ENCODE results near the gene TMEM254. TPM values are rescaled to one million over a fixed set of nuclear protein-coding genes. Genes with fewer than 3 reads are reported as not detected.

The TMEM254 gene
- total and polyA plus RNA-seq, 2 experiments from 2014 or later = 17.1 to 29.6 TPM

DNA sequence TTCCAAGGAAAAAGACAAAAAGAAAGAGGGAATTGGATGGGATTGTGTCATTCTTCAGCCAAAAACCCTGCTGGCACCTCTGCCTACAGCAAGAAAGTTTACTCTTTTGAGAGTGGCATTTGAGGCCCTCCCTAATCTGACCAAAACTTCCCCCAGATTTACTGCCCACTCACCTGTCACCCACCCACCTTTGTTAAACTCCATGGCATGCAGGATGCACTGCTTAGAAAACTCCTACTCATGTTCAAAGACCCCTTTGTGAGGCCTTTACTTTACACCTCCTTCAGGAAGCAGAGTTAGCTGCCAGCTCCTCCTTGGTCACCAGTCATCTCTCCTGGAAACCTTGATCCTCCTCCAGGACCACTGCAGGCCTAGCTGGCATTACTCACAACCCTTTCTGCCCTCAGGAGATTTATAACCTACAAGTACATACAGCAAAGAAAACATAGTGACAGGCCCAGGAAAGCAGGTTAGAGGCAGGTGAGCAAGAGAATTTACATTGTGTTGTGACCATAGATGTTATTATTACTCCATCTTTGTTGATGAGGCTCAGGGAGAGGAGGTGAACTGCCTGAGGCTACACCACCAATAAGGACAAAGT is 43.7 kb downstream of the TMEM254 start:
- H4K20me1 ChIP-seq (ENCODE audit: insufficient read depth, poor library complexity, severe bottlenecking) = no peaks in the 10 kb centered on the region
- DNase-seq (ENCODE audit: low spot score) = no peak
- no peak overlapping the region for H3K4me2 ChIP-seq
- no peaks in the 10 kb centered on the region for H3K9me2 ChIP-seq (replicated peaks; ENCODE audit: insufficient read depth)
- no peaks in the 10 kb centered on the region for H3K9me3 ChIP-seq (ENCODE audit: low read depth)
- H3K4me3 ChIP-seq = no peak overlapping the region
- no peak overlapping the region for H3K27ac ChIP-seq
- no peaks in the 10 kb centered on the region for H3K79me2 ChIP-seq
- no peak for TF ChIP-seq EZH2phosphoT487 (IDR thresholded peaks at IDR 0.05; ENCODE audit: low read depth, severe bottlenecking, unreplicated experiment)
- TF ChIP-seq, protein P1, sequence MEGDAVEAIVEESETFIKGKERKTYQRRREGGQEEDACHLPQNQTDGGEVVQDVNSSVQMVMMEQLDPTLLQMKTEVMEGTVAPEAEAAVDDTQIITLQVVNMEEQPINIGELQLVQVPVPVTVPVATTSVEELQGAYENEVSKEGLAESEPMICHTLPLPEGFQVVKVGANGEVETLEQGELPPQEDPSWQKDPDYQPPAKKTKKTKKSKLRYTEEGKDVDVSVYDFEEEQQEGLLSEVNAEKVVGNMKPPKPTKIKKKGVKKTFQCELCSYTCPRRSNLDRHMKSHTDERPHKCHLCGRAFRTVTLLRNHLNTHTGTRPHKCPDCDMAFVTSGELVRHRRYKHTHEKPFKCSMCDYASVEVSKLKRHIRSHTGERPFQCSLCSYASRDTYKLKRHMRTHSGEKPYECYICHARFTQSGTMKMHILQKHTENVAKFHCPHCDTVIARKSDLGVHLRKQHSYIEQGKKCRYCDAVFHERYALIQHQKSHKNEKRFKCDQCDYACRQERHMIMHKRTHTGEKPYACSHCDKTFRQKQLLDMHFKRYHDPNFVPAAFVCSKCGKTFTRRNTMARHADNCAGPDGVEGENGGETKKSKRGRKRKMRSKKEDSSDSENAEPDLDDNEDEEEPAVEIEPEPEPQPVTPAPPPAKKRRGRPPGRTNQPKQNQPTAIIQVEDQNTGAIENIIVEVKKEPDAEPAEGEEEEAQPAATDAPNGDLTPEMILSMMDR (IDR thresholded peaks at IDR 0.05; ENCODE audit: poor library complexity) = no peak
- TF ChIP-seq EZH2 (IDR thresholded peaks at IDR 0.05; ENCODE audit: borderline replicate concordance) = no peak
- no peaks in the 10 kb centered on the region for H3K27me3 ChIP-seq
- H3K36me3 ChIP-seq (replicated peaks; ENCODE audit: insufficient read depth, low read depth) = no peaks in the 10 kb centered on the region
- H3K4me1 ChIP-seq (ENCODE audit: insufficient read depth) = no peaks in the 10 kb centered on the region
- no peak overlapping the region for H2AFZ ChIP-seq

DNA sequence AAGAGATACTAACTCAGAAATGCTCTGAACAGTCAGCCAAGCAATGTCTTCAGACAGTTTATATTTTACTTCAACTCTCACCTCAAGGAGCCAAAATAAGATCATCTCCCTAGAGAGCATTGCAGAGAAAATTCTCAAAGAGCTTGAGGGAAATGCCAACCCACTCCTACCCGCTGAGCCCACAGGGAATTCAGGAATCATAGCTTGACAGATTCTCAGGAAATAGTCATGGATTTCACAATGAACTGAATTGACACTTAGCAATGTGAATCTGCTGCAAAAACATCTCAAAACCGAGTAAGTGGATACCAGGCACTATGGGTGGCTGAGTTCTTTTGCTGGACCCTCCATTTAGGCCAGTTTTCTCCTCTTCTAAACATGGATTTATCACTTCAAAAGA is 44.3 kb downstream of the TMEM254 start:
- Histone ChIP-seq H2AFZ (no peak overlapping the region), H3K9me3 (ENCODE audit: low read depth) (no peaks in the 10 kb centered on the region), H3K4me3 (no peak overlapping the region), H3K4me1 (ENCODE audit: insufficient read depth) (no peaks in the 10 kb centered on the region), H3K36me3 (replicated peaks; ENCODE audit: insufficient read depth, low read depth) (no peaks in the 10 kb centered on the region), H3K9me2 (replicated peaks; ENCODE audit: insufficient read depth) (no peaks in the 10 kb centered on the region), H3K27ac (no peak overlapping the region), H3K79me2 (no peaks in the 10 kb centered on the region), H3K27me3 (no peaks in the 10 kb centered on the region), H4K20me1 (ENCODE audit: insufficient read depth, poor library complexity, severe bottlenecking) (no peaks in the 10 kb centered on the region), H3K4me2 (no peak overlapping the region)
- DNase-seq (ENCODE audit: low spot score) = no peak
- TF ChIP-seq, protein P1 (IDR thresholded peaks at IDR 0.05; ENCODE audit: poor library complexity) = no peak
- TF ChIP-seq EZH2 (IDR thresholded peaks at IDR 0.05; ENCODE audit: borderline replicate concordance) (no peak), EZH2phosphoT487 (IDR thresholded peaks at IDR 0.05; ENCODE audit: low read depth, severe bottlenecking, unreplicated experiment) (no peak)
- 84% methylated on average over 2 of the region's 2 CpGs for WGBS (ENCODE audit: low lambda C conversion rate, missing lambda C conversion rate)

DNA sequence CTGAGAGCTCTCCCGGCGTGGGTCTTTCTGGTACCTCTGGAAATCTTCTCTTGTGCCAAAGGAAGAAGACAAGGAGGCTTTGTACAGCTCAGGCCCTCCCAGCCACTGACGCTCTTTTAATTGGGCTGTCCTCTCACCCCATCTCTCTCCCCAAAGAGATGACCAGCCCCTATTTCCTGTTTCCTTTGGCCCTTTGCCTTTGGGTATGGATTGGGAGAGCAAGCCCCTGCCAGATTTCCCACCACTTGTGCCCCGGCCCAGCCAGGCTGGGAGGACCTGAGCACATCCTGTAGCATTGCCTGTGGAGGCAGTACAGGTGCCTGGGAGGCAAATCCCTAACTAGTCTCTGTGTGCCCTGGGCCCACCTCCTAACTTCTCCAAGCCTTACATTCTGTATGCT is 48.4 kb downstream of the TMEM254 start:
- H3K9me2 ChIP-seq (replicated peaks; ENCODE audit: insufficient read depth) = no peaks in the 10 kb centered on the region
- peaks cover 3% of the 10 kb centered on the region for H3K27me3 ChIP-seq
- no peaks in the 10 kb centered on the region for H3K36me3 ChIP-seq (replicated peaks; ENCODE audit: insufficient read depth, low read depth)
- H3K4me1 ChIP-seq (ENCODE audit: insufficient read depth) = no peaks in the 10 kb centered on the region
- H3K4me2 ChIP-seq = no peak overlapping the region
- H3K4me3 ChIP-seq = no peak overlapping the region
- no peak overlapping the region for H3K27ac ChIP-seq
- 97% methylated on average over 4 of the region's 4 CpGs for WGBS (ENCODE audit: low lambda C conversion rate, missing lambda C conversion rate)
- DNase-seq (ENCODE audit: low spot score) = no peak
- no peaks in the 10 kb centered on the region for H4K20me1 ChIP-seq (ENCODE audit: insufficient read depth, poor library complexity, severe bottlenecking)
- H2AFZ ChIP-seq = no peak overlapping the region
- no peak for TF ChIP-seq EZH2 (IDR thresholded peaks at IDR 0.05; ENCODE audit: borderline replicate concordance)
- TF ChIP-seq, protein P1 (IDR thresholded peaks at IDR 0.05; ENCODE audit: poor library complexity) = no peak
- no peak for TF ChIP-seq EZH2phosphoT487 (IDR thresholded peaks at IDR 0.05; ENCODE audit: low read depth, severe bottlenecking, unreplicated experiment)
- H3K9me3 ChIP-seq (ENCODE audit: low read depth) = no peaks in the 10 kb centered on the region
- H3K79me2 ChIP-seq = no peaks in the 10 kb centered on the region

Measured in hepatocyte (in vitro differentiated cells).